B cell (primary cell): ENCODE data around the gene MCEMP1.

Experiments used
- CTCF ChIP-seq: fragments of 200-600 bp; IDR thresholded peaks from one replicate; pipeline ENCODE4 v1.8.0; 2022; ENCODE audit warnings: antibody characterized with exemption, mild to moderate bottlenecking
- EZH2 ChIP-seq: IDR thresholded peaks from 2 replicates; pipeline ENCODE4 v1.6.1; 2012; ENCODE audit warnings: borderline replicate concordance, low read depth, mild to moderate bottlenecking, moderate library complexity, low read length; ENCODE audit not compliant: insufficient read depth, poor library complexity, severe bottlenecking

DNA sequence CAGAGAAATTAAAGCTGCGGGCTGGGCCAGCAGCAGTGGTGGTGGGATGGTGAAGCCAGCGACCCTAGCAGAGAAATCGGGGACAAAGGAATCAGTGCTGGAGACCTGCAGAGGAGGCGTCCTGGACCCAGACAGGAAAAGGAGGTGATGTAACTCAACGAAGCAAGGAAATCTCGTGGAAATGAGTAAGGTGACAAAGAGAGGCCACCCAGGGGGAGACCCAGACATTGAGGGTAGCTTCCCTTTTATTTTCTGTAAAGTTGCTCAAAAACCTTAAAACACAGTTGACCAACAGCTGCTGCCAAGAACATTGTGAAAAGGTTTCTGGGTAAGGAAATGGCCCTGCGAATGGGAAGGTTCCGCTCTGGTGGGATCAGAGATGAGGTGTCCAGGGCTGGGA lies 21.3 kb upstream of the MCEMP1 start:
- TF ChIP-seq CTCF (no peak), EZH2 (no peak)
